PFSK-1 (cell line): ENCODE measurements around the gene OAS1.

Source experiments
- POLR2AphosphoS5 ChIP-seq: IDR thresholded peaks from 2 replicates; pipeline ENCODE4 v1.6.1; 2012; ENCODE audit warnings: low read depth, mild to moderate bottlenecking, control low read depth, low read length, moderate library complexity
- REST ChIP-seq, 2 experiments: IDR thresholded peaks; 2 replicates each; pipeline versions ENCODE4 v1.6.1 to v1.8.0; 2011 to 2012; ENCODE audit warnings: low read depth in 2 of 2, low read length in 2 of 2, control low read depth in 1 of 2, inconsistent platforms in 1 of 2, mild to moderate bottlenecking in 1 of 2, moderate library complexity in 1 of 2; ENCODE audit not compliant: insufficient read depth in 1 of 2
- SIN3A ChIP-seq: IDR thresholded peaks from 2 replicates; pipeline ENCODE4 v1.6.1; 2012; ENCODE audit warnings: mild to moderate bottlenecking, low read length, moderate library complexity, borderline replicate concordance; ENCODE audit not compliant: insufficient read depth
- TAF1 ChIP-seq: IDR thresholded peaks from 2 replicates; pipeline ENCODE4 v1.6.1; 2012; ENCODE audit warnings: low read length, control low read depth, borderline replicate concordance; ENCODE audit not compliant: insufficient read depth

GRCh38 chr12:112877006-112877405 lies 29.8 kb upstream of the OAS1 start:
- TF ChIP-seq SIN3A (no peak), POLR2AphosphoS5 (no peak), REST (IDR thresholded peaks at IDR 0.05; ENCODE audit: insufficient read depth in 1 of 2, low read depth in 2 of 2, low read length in 2 of 2) (no peak), TAF1 (no peak)
